ENCODE measurements around the gene TUBB4B. TPM values are rescaled to one million over a fixed set of nuclear protein-coding genes. Genes with fewer than 3 reads are reported as not detected.

The TUBB4B gene
- total RNA-seq, 4 donors from 2014 or later: 174 to 409 (median 322) TPM

DNA sequence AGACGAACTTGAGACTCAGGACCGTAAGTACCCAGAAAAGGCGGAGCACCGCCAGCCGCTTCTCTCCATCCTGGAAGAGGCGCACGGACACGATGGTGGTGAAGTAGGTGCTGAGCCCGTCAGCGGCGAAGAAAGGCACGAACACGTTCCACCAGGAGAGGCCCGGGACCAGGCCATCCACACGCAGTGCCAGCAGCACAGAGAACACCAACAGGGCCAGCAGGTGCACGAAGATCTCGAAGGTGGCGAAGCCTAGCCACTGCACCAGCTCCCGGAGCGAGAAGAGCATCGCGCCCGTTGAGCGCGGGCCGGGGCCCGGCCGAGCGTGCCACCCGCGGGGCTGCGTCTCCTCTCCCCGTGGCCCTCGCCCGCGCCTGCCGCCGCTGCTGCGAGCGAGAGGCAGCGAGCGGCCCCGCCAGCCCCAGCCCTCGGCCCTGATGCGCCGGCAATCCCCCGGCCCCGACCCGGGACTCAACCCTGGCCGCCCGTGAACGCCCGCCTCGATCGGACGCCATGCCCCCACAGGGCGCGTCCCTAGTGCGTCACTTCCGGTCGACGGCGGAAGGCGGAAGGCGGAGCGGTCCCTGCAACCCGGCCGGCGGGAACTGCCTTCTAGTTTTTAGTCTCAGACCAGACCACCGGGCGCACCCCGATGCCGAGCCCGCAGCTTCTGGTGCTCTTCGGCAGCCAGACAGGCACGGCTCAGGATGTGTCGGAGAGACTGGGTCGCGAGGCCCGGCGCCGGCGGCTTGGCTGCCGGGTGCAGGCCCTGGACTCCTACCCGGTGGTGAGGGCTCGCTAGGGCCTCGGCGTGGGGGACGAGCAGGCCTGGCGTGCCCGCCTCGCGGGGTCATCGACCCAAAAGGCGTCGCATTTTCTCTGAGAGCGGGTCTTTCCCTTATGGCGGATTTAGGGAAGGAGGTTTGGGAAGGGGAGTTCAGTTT lies 35.7 kb upstream of the TUBB4B start, which contains the start of the genes NDOR1 and TMEM203:
Gene NDOR1, plus strand, starts transcription at position 575 of the 944 bp plus-strand sequence. Its CDS starts 78 bp downstream, at position 653.
Gene TMEM203, minus strand, starts transcription at position 523 of the 944 bp plus-strand sequence. Its CDS starts 234 bp downstream, at position 289.
- peaks cover 5 to 48% (median 28%) of the 10 kb centered on the region in 4 donors for H3K4me1 ChIP-seq
- DNase-seq: peak; percentile 91 to 96 (median 96)
- peak within 1 kb of the TSS; percentile 90 to 100 (median 95) for H3K4me3 ChIP-seq
- H3K9me3 ChIP-seq: no peaks in the 10 kb centered on the region
- no peaks in the 10 kb centered on the region for H3K36me3 ChIP-seq
- no peaks in the 10 kb centered on the region for H3K27me3 ChIP-seq
- peak within 1 kb of the TSS; percentile 87 to 98 (median 89) for H3K27ac ChIP-seq
- TF ChIP-seq, protein P1, sequence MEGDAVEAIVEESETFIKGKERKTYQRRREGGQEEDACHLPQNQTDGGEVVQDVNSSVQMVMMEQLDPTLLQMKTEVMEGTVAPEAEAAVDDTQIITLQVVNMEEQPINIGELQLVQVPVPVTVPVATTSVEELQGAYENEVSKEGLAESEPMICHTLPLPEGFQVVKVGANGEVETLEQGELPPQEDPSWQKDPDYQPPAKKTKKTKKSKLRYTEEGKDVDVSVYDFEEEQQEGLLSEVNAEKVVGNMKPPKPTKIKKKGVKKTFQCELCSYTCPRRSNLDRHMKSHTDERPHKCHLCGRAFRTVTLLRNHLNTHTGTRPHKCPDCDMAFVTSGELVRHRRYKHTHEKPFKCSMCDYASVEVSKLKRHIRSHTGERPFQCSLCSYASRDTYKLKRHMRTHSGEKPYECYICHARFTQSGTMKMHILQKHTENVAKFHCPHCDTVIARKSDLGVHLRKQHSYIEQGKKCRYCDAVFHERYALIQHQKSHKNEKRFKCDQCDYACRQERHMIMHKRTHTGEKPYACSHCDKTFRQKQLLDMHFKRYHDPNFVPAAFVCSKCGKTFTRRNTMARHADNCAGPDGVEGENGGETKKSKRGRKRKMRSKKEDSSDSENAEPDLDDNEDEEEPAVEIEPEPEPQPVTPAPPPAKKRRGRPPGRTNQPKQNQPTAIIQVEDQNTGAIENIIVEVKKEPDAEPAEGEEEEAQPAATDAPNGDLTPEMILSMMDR (IDR thresholded peaks at IDR 0.05): peak in 1 of 6 experiments; percentile 15
- TF ChIP-seq POLR2A (IDR thresholded peaks at IDR 0.05): peak; percentile 81 to 82

- Histone ChIP-seq H3K27me3 (no peaks in the 10 kb centered on the region), H3K27ac (no peak overlapping the region), H3K4me1 (peaks cover 5 to 43% (median 22%) of the 10 kb centered on the region in 4 donors), H3K4me3 (peak overlapping the region in 3 of 4 donors; percentile 90 to 100 (median 99)), H3K9me3 (no peaks in the 10 kb centered on the region), H3K36me3 (no peaks in the 10 kb centered on the region)
- TF ChIP-seq, protein P1 (IDR thresholded peaks at IDR 0.05): no peak
- TF ChIP-seq POLR2A (IDR thresholded peaks at IDR 0.05): no peak
- no peak for DNase-seq
Measured at GRCh38 chr9:137206602-137207001, 34.5 kb upstream of the TUBB4B start.

DNA sequence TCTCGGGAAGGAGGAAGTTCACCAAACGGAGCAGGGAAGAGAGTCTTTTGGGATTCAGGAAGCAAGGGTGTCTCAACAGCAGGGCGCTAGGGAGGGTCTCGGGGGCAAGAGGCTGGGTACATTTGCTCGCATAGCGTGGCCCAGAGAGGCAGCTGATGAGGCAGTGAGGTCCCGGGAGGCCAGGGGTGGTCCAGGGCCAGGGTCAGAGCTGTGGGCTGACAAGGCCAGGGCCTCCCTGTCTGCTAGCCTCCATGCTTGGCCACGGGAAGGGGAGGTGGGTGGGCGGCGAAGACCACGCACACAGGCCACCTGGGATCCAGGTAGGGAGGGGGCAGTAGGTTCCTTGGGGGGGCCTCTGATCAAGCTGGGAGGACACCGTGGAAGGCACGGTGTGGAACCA lies 29.6 kb upstream of the TUBB4B start:
- Histone ChIP-seq H3K27ac (no peak overlapping the region), H3K9me3 (no peaks in the 10 kb centered on the region), H3K4me1 (peaks cover 0 to 6% (median 2%) of the 10 kb centered on the region in 4 donors), H3K4me3 (no peak overlapping the region), H3K36me3 (peaks cover 0 to 15% (median 0%) of the 10 kb centered on the region in 3 donors), H3K27me3 (no peaks in the 10 kb centered on the region)
- no peak for DNase-seq
- TF ChIP-seq, protein P1 (IDR thresholded peaks at IDR 0.05): no peak
- no peak for TF ChIP-seq POLR2A (IDR thresholded peaks at IDR 0.05)

- no peak for DNase-seq
- H3K27ac ChIP-seq: no peak overlapping the region
- H3K27me3 ChIP-seq: no peaks in the 10 kb centered on the region
- no peak overlapping the region for H3K4me3 ChIP-seq
- TF ChIP-seq POLR2A (IDR thresholded peaks at IDR 0.05): no peak
- TF ChIP-seq, protein P1 (IDR thresholded peaks at IDR 0.05): no peak
- no peaks in the 10 kb centered on the region for H3K9me3 ChIP-seq
- H3K36me3 ChIP-seq: peaks cover 0 to 15% (median 0%) of the 10 kb centered on the region in 3 donors
- H3K4me1 ChIP-seq: peaks cover 0 to 12% (median 2%) of the 10 kb centered on the region in 4 donors
Measured at GRCh38 chr9:137212520-137212919, 28.6 kb upstream of the TUBB4B start.

DNA sequence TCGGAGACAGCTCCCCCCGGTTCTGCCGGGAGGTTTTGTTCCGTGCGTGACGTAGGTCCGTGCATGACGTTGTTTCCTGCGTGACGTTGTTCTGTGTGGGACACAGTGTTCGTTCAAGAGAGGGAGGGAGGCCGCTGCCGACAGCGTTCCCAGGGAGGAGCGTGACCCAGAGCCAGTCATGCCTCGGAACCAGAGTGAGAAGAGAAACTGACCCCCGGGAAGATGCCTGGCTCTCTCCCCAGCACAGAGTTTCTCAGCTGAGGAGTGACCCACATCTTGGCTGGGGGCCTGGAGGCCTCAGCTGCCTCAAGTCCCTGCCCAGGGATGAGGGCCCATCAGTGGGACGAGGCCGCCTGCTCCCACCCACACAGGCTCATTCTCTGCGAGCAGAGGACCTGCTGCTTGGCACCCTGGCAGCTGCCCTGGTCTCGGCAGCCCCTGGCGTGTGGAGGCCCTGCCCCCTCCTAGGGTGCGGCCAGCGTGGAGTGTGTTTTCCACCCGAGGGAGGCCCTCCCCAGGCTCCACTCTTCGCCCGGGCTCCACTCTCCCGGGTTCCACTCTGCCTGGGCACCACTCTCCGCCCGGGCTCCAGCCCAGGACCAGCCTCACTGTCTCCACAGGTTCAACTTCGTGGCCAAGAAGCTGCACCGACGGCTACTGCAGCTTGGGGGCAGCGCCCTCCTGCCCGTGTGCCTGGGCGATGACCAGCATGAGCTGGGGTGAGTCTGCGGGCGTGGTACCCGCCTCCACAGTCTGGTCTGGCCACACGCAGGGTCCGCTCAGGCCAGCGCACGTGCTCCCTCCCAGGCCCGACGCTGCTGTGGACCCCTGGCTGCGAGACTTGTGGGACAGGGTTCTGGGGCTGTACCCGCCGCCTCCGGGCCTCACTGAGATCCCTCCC lies 27.7 kb upstream of the TUBB4B start:
- Histone ChIP-seq H3K9me3 (no peaks in the 10 kb centered on the region), H3K27me3 (no peaks in the 10 kb centered on the region), H3K4me1 (peaks cover 0 to 18% (median 2%) of the 10 kb centered on the region in 4 donors), H3K4me3 (no peak overlapping the region), H3K27ac (no peak overlapping the region), H3K36me3 (peaks cover 0 to 15% (median 0%) of the 10 kb centered on the region in 3 donors)
- TF ChIP-seq POLR2A (IDR thresholded peaks at IDR 0.05): no peak
- TF ChIP-seq, protein P1 (IDR thresholded peaks at IDR 0.05): peak in 2 of 6 experiments; percentile 18 to 22
- DNase-seq: no peak

Data from Peyer's patch (tissue), 4 donors.